GM18858 (cell line): Measurements from ENCODE around the gene VKORC1.
"Not testable (repeated sequence)": the region's sequence is repeated elsewhere in the genome, so short reads cannot be mapped to it uniquely, and the experiment has no call there.

Experiments
- ATAC-seq: cut with Tn5 transposase; IDR thresholded peaks from one replicate; pipeline ENCODE4 v1.9.1; 2021; ENCODE audit not compliant: unreplicated experiment

The VKORC1 gene

DNA sequence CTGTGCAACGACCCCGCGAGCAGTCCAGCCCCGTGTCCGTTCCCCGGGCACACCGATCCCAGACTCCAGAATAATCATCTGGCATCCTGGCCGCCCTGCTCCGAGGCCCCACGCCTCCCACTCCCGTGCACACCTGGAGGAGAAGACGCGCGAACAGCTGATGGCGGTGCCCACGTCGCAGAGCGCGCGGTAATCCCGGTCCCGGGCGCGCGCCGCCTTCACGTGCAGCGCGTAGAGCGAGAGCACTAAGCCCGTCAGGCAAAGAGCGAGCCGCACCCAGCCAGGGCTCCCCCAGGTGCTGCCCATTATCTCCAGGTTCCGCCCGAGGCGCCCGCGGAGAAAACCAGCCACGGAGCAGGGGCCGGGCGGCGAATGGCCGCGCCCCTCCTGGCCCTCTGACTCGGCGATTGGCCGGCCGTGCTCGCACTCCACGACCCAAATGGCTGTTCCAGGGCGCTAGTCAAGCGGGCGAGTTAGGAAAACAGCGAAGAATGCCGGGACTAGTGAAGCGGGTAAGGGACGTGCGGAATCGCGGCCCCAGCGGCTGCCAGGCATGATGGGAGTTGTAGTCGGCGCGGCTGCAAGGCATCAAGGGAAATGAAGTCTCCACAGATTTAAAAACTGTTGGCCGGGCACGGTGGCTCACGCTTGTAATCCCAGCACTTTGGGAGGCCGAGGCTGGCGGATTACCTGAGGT is at the start of gene VKORC1:
Gene VKORC1, minus strand, starts transcription at position 374 of the 697 bp plus-strand sequence. Its CDS starts 68 bp downstream, at position 306.
- ATAC-seq, result peak; percentile 77

DNA sequence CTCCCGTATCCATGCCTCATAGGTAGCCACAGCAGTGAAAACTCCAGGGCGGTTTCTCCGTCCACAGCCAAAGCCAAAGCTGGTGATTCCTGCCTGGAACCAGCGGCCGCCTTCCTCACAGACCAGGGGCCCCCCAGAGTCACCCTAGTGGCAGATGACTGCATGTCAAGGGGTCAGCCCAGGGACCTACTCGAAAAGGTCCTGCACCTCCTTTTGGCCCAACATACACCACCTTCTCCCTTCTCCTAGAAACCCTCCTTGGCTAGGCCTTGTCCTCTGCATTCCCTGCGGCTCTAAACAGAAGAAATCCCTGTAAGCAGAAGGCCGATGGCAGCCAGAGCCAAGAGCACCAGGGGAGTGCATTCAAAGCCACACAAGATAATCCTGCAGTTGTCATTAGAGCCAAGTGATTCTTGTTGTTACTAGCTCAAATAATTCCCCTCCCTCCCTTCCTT is 49.1 kb upstream of the VKORC1 start:
- no peak for ATAC-seq

- ATAC-seq, result no peak
Measured at GRCh38 chr16:31143011-31143693, 48.6 kb upstream of the VKORC1 start.

DNA sequence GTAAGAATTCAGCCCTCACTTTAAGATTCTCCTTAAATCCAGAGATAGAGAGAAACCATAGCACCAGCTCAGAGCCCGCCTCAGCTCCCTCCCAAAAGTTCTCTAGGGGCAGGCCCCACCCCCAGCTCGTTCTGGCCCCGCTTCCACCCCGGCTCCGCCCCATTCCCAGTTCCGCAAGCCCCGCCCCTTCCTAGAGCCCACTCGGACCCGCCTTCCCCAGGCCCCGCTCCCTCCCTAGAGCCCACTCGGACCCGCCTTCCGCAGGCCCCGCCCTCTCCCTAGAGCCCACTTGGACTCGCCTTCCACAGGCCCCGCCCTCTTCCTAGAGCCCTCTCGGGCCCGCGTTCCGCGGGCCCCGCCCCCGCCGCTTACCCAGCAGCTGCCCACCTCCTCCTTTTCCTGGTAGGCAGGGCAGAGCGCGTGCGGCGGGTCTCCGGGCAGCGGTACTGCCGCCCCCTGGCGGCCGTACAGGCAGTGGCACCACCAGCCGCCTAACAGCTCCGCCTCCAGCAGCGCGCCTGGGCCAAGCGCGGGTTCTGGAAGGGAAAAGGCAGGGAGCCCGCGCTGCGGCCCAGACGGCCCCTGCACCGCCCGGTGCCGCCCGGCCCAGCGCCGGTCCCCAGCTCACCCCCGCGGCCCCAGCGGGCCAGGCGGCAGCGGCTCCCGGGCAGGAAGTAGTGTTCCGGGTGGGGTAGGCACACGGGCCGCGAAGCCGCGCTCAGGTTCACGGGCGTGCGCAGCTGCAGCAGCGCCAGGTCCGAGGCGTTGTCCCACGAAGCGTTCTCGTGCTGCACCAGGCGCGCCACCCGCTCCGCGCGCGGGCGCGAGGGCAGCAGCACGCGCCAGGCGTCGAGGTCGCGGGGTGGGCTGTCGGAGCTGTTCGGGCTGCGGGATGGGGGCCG is 47.8 kb upstream of the VKORC1 start:
- peak; percentile 79 for ATAC-seq

DNA sequence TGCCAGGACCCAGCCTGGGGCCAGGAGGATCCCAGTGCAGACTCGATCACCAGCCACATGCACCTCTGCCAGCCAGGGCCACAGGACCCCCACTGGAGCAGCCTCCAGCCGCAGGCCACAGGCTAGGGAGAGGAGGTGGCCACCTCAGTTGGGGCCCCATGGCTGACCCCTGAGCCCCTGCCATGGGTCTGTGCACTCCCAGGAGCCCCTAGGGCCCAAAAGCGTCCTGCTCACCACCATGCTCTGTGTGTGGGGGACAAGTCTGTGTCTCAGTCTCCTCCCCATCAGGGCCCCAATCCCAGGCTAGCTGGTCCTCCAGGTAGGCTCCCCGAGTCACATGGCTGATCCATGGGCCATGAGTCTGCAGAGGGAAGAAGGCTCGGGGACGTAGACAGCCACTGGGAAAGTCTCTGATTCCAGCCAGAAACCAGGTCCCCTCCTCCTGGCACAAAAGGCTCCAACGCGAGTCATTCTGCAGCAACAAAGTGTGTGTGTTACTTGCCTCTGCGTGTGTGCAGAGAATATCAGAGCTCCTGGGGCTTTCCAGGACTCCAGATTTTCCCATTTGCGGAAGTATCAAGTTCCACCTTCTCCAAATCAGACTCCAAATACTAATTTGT is 47.0 kb upstream of the VKORC1 start:
- no peak for ATAC-seq

GRCh38 chr16:31141071-31141469 is 46.5 kb upstream of the VKORC1 start:
- not testable (repeated sequence) for ATAC-seq

GRCh38 chr16:31138621-31139578 is 44.3 kb upstream of the VKORC1 start:
- no peak for ATAC-seq

DNA sequence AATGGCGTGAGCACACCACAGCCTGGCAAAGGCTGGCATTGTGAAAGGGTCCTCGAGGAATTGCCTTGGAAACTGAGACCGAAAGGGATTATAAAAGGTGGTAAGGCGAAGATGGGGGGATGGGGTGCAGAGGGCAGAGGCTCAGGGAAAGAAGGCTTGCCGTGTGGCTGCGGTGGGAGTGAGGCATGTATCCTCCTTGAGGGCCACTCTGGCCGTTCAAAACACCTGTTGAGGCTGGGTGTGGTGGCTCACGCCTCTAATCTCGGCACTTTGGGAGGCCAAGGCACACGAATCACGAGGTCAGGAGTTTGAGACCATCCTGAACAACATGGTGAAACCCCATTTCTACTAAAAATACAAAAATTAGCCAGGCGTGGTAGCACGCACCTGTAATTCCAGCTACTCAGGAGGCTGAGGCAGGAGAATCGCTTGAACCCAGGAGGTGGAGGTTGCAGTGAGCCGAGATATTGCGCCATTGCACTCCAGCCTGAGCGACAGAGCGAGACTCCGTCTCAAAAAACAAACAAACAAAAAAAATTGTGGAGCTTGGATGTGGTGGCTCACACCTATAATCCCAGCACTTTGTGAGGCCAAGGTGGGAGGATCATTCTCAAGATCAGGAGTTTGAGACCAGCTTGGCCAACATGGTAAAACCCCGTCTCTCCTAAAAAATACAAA is 42.4 kb upstream of the VKORC1 start:
- ATAC-seq, result not testable (repeated sequence)

- no peak for ATAC-seq
Measured at GRCh38 chr16:31136287-31136662, 41.7 kb upstream of the VKORC1 start.

GRCh38 chr16:31135535-31136286 is 41.1 kb upstream of the VKORC1 start, which contains the start of gene PRSS8:
Gene PRSS8, minus strand, starts transcription at chr16:31135727. Its CDS starts 229 bp downstream, at chr16:31135498.
- ATAC-seq, result no peak

GRCh38 chr16:31134625-31135534 is 40.3 kb upstream of the VKORC1 start:
- no peak for ATAC-seq

- no peak for ATAC-seq
Measured at GRCh38 chr16:31134091-31134571, 39.5 kb upstream of the VKORC1 start.

DNA sequence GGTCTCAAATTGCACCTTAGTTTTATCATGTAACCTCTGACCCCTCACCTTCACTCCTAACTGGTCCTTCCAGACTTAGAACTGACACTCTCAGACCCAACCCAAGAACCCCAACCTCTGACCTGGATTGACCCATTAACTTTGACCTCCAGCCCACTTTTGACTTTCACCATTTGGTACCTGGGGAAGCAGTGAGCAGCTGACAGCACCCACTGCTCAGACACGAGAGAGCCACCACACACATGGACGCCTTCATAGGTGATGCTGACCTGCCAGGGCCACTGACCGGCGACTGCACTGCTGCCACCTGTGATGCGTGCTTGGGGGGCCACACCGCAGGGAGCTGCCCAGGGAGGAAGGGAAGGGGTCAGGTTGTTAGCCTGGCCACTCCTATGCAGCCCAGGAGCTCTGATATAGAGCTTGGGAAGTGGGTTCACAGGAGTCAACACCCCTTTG is 38.5 kb upstream of the VKORC1 start:
- no peak for ATAC-seq

DNA sequence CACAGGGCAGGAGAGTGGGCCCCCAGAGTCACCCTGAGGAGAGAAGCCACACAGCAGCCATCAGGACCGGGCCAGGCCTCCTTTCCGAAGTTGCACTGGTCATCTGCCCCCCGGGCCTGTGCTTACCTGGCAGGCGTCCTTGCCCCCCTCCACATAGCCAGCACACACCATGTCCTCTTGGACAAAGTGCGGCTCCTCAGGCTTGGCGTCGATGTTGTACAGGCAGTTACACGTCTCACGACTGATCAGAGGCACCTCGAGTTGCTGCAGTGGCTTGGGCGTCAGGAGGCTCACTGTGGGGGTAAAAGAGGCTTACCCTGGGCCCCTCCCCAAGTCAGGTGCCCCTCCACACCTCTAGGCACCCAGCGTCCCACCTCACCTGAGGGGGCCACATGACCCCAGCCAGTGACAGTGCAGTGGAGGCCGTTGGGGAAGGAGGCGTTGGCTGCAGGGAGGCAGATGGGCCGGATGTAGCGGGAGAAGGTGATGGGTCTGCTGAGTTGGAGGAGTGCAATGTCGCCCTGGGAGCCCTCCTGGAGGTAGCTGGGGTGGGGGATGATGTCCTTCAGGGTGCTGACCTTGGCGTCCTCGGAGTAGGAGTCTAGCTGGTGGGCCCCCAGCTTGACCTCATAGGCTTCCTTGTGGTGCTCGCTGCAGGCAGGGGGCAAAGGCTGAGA is 37.8 kb upstream of the VKORC1 start:
- no peak for ATAC-seq

DNA sequence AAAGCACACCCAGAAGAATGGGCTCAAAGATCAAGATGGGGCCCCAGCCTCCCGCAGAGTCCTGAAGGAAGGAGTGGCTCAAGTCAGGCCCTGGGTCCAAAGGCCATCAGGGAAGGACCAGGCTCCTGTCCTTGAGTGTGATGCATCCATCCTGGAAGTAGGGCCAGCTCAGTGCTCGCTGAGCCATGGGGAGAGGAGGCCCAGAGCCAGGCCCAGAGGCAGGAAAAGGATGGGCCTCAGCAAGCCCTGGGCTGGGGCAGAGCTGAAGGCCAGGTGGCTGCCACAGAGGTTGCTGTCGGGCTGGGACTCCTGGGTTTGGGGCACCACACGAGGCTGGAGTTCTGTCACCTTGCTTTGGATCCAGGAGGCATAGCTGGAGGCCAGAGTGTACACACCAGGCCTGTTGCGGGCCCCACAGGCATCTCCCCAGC is 37.3 kb upstream of the VKORC1 start:
- no peak for ATAC-seq

DNA sequence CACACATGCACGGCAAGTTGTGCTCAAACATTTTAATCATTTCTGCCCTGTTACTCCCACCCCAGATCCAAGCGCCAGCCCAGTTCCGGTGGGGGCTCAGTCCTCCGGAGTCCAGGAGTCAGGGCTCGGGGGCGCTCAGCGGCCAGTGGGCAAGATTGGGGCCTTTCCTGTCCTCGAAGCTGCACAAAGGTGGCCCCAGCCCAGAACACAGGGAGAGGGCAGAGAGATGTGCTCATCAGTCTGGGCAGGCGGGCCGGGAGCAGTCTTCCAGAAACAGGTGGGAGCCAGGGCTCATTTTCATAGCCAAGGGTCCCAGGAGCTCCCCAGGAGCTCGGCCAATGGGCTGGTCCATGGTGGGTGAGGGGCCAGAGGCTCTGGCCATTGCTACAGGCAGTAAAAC is 36.8 kb upstream of the VKORC1 start:
- ATAC-seq, result no peak

GRCh38 chr16:31130899-31131298 is 36.3 kb upstream of the VKORC1 start:
- no peak for ATAC-seq
